GM12875 (cell line): ENCODE measurements around the gene EMP1.

Source experiments
- H3K4me3 ChIP-seq: one replicate; pipeline ENCODE4 v1.5.1; 2011; ENCODE audit warnings: low read depth, low read length, control low read depth
- CTCF ChIP-seq: IDR thresholded peaks from 2 replicates; pipeline ENCODE4 v1.5.1; 2011; ENCODE audit warnings: low read depth, mild to moderate bottlenecking, control low read depth, inconsistent platforms, low read length, moderate library complexity, borderline replicate concordance; ENCODE audit not compliant: insufficient read depth

The EMP1 gene

DNA sequence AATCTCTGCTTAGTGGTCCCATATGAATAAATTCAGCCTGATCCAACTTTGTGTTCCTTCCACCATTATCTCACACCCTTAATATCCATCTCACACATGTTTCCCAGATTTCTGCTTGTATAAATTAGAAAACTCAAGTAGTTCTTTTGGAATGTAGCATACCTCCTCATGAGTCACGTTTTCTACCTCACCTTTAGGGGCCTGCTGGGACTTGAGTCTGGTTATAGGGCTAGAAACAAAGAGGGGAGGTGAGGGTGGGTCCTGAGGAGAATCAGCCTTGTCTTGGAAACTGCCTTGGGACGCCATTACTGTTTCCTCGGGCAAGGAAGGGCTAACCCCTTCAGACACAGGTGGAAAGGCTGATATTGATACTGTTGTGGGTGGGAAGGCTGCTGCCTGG is 51.1 kb downstream of the EMP1 start:
- no peak for TF ChIP-seq CTCF

GRCh38 chr12:13248964-13249363 is 52.4 kb downstream of the EMP1 start:
- no peak for TF ChIP-seq CTCF
- H3K4me3 ChIP-seq, result no peak overlapping the region

More for the DNA sequence above, 51.1 kb downstream of the EMP1 start:
- no peak overlapping the region for H3K4me3 ChIP-seq

GRCh38 chr12:13250416-13250815 is 53.9 kb downstream of the EMP1 start:
- no peak overlapping the region for H3K4me3 ChIP-seq
- TF ChIP-seq CTCF, result no peak

GRCh38 chr12:13251521-13251920 is 55.0 kb downstream of the EMP1 start:
- no peak for TF ChIP-seq CTCF
- no peak overlapping the region for H3K4me3 ChIP-seq

DNA sequence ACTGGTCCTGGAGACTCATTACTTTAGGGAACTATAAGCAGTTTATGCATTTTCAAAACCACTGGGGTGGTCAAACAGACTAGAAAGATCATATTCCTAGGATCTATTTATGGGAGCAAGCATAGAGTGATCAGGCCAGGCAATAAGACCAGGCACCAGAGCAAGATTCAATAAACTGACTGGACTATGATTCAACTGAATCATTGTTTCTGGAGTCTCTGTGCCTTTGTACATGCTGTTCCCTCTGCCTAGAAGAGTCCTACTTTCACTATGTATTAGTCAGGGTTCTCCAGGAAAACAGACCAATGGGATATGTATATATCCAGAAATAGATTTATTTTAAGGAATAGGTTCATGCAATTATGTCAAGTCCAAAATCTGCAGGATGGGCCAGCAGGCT is 55.5 kb downstream of the EMP1 start:
- TF ChIP-seq CTCF, result no peak
- H3K4me3 ChIP-seq, result no peak overlapping the region

DNA sequence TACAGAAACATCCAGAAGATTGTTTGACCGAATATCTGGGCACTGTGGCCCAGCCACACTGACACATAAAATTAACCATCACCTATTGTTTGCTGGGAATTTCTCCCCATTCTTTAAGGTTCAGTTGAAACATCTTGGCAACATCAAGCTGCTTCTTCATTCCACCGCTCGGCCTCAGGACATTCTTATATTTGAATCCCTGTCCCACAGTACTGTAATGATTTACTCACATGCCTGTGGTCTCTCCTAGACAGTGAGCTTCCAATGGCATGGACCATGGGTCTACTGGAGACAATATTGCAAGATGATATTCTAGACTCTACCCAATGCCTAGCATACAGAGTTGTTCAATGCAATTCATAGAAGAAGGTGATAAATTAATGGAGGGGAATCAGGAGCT is 56.1 kb downstream of the EMP1 start:
- no peak for TF ChIP-seq CTCF
- H3K4me3 ChIP-seq, result no peak overlapping the region

DNA sequence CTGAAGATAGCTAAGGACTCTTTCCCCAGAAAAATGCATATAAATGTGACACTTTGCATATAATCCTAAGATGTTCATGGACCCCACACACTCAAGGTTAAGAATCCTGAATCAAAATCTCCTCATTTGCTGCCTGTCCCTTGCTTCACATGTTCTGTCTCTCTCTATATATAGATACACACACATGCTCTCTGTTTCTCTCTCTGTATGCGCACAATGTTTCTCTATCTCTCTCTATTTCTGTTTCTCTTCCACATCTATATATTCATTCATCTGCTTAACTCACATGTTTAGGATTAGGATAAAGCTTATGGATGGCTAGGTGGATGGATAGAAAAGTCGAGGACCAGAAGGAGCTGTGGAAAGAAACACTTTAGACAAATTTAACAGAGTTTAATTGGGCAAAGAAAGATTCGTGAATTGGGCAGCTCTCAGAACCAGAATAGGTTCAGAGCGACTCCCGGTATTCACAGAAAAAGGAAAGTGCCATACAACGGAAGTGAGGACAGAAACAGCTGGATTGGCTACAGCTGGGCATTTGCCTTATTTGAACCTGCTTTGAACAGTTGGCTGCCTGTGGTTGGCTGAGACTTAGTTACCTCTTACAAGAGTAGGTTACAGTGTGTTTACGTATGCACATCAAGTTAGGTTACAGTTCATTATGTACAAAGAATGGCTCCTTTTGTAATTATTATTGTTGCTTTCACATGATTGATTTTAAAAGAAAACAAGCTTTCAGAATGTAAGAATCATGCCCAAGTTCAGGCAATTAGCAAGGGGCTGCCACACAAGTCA is 57.6 kb downstream of the EMP1 start:
- H3K4me3 ChIP-seq, result no peak overlapping the region

More for the DNA sequence above, 57.6 kb downstream of the EMP1 start:
- TF ChIP-seq CTCF, result no peak
